Body of pancreas (tissue), 4 donors: ENCODE data around the gene TOM1L2.

Experiments
- POLR2A ChIP-seq, 3 donors: fragments of 450-650 bp; IDR thresholded peaks; one replicate each; pipeline ENCODE4 v1.6.1; 2016; ENCODE audit warnings: antibody characterized with exemption in 3 of 3, mild to moderate bottlenecking in 2 of 3
- TF ChIP-seq, protein P1 (sequence below), 7 experiments: fragments of 450-650 bp in 4 of 7; fragments of 200-600 bp in 3 of 7; sonication (generic) in 3 of 7; IDR thresholded peaks; one replicate each; pipeline ENCODE4 v1.5.1; 2016 to 2019; ENCODE audit warnings: antibody characterized with exemption in 7 of 7

DNA sequence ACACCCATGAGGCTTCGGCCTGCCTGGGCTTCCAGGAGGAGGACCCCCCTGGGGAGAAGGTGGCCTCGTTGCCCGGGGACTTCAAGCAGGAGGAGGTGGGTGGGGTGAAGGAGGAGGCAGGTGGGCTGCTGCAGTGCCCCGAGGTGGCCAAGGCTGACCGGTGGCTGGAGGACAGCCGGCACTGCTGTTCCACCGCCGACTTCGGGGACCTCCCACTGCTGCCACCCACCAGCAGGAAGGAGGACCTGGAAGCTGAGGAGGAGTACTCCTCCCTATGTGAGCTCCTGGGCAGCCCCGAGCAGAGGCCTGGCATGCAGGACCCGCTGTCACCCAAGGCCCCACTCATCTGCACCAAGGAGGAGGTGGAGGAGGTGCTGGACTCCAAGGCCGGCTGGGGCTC is 176.9 kb downstream of the TOM1L2 start:
- TF ChIP-seq, protein P1, sequence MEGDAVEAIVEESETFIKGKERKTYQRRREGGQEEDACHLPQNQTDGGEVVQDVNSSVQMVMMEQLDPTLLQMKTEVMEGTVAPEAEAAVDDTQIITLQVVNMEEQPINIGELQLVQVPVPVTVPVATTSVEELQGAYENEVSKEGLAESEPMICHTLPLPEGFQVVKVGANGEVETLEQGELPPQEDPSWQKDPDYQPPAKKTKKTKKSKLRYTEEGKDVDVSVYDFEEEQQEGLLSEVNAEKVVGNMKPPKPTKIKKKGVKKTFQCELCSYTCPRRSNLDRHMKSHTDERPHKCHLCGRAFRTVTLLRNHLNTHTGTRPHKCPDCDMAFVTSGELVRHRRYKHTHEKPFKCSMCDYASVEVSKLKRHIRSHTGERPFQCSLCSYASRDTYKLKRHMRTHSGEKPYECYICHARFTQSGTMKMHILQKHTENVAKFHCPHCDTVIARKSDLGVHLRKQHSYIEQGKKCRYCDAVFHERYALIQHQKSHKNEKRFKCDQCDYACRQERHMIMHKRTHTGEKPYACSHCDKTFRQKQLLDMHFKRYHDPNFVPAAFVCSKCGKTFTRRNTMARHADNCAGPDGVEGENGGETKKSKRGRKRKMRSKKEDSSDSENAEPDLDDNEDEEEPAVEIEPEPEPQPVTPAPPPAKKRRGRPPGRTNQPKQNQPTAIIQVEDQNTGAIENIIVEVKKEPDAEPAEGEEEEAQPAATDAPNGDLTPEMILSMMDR (IDR thresholded peaks at IDR 0.05), result no peak
- no peak for TF ChIP-seq POLR2A (IDR thresholded peaks at IDR 0.05)
